ENCODE data around the gene TNFRSF19.
"Not testable (repeated sequence)": the region's sequence is repeated elsewhere in the genome, so short reads cannot be mapped to it uniquely, and the experiment has no call there.

Gene TNFRSF19

GRCh38 chr13:23570921-23571315 lies 706 bp downstream of the TNFRSF19 start:
- DNase-seq, result no peak

DNA sequence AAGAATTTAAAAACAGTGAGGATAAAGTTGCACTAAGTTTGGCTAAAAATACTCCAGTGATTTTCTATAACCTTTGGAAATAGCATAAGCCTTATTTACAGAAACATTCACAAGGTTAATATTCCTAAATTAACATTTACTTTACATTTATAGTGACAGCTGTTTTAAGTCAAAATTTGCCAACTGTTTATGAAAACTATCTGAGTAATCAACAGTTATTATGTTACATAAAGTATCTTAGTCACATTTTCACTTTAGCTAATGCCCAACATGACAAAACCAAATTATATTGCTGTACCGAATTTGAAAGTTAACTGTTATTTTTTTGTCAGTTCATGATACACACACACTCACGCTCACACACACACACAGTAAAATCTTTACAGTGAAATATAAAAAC lies 1.2 kb downstream of the TNFRSF19 start:
- DNase-seq, result no peak

- DNase-seq, result no peak
Observed at GRCh38 chr13:23572836-23573235, 2.6 kb downstream of the TNFRSF19 start.

DNA sequence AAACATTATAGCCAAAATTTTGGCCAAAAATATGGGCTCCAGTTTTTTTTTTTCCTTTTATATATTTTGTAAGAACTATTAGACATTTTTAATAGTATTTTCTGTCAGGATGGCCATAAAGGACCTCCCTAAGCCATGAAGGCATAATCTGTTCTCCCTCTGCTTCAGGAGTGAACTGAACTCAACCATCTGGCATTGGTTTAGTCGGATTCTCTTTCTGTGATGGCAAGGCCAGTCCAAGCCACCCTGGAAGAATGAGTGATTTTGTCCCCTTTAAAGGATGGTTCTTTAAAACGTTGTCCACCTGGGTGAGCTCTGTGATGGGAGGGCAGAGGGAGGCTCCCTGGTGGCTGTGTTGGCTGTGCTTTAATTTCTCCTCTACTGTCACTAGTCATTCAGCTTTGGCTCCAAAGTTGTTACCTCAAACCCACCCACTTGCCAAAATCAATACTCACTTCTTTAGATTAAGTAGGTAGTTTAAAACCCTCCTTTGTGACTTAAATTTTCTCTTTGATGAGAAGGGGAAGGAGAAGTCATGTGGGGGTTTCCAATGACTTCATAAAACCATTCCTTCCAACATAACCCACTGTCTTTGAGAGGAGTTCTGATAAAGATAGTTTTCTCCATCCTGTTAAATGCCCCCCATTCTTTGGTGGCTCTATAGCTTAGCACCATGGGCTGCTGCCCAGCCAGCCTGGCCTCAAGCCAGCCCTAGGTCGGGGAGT lies 4.4 kb downstream of the TNFRSF19 start:
- DNase-seq, result no peak

- DNase-seq, result no peak
Observed at GRCh38 chr13:23575632-23576031, 5.4 kb downstream of the TNFRSF19 start.

GRCh38 chr13:23578411-23579071 lies 8.3 kb downstream of the TNFRSF19 start:
- peak; percentile 73 to 78 for DNase-seq

GRCh38 chr13:23579072-23579895 lies 9.1 kb downstream of the TNFRSF19 start:
- DNase-seq, result peak; percentile 92

DNA sequence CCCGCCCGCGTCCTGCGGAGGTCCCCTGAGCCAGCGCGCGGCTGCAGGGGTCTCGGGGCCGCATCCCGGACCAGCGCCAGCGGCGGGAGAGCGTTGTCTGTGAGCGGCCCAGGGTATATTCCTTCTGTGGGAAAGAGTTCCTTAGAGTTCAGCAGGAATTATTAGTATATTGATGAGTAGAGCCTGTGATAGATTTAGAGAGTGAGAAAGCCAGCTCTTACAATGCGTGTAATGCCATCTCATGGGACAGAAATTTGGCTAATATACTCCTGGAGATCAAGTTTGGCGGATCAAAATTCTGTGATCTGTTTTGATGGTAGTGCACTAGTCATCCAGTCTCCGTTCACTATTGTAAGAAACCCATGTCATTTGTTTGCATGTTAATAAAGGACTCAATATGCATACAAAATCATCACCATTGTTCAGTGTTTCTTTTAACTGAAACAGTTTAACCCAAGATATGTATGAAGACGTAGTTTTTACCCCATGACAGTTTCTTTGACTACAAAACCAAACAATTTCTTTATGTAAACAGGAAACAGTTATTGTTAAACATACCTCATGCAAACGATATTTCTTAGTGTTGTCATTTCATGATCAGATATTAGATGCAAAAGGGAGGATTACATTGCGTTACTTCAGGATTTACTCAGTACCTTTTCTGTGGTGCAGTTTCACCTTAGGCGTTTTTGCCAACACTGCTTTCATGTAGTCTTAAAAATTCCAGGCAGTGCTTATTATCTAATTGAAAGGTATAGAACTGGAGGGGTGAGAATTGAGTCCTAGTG lies 9.9 kb downstream of the TNFRSF19 start:
- DNase-seq, result no peak

- no peak for DNase-seq
Observed at GRCh38 chr13:23580684-23581060, 10.5 kb downstream of the TNFRSF19 start.

DNA sequence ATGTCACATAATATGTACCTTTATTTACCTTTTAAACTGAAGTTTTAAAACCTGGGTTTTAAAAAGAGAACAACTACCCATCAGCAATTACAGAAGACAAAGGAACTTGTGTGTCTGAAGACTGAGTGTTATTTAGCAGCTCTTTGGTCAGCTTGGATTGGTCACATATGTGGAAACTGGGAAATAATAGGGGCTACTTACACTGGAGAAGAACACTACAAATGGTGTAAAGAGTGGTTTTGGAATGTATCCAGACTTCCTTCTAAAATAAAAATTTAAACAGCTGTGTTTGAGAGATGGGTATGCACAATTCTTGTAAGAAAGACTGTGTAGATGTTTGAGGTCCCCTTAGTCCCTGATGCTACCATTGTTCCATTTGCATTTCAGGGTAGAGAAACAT lies 13.3 kb downstream of the TNFRSF19 start:
- DNase-seq, result no peak

GRCh38 chr13:23584275-23584674 lies 14.1 kb downstream of the TNFRSF19 start:
- no peak for DNase-seq

- DNase-seq, result no peak
Observed at GRCh38 chr13:23586336-23586735, 16.1 kb downstream of the TNFRSF19 start.

- no peak for DNase-seq
Observed at GRCh38 chr13:23588666-23589065, 18.5 kb downstream of the TNFRSF19 start.

DNA sequence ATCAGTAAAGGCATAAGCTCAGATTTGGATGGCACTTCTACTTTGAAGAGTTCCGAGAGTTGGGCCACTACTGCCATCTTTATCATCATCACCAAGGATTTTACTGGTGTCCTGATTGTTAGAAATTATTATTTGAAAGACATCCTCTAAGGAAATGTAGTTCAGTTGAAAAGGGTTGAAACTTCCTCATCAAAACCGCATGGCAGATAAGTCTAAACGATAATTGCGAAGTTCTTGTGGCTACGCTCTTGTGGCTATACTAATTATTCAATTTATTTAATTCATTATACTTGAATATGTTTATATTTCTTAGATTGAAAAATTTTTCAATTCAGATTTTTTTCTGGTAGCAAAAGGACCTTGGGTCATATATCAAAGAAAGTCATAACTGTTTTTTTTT lies 22.4 kb downstream of the TNFRSF19 start:
- no peak for DNase-seq

GRCh38 chr13:23593148-23593547 lies 22.9 kb downstream of the TNFRSF19 start:
- DNase-seq, result no peak

DNA sequence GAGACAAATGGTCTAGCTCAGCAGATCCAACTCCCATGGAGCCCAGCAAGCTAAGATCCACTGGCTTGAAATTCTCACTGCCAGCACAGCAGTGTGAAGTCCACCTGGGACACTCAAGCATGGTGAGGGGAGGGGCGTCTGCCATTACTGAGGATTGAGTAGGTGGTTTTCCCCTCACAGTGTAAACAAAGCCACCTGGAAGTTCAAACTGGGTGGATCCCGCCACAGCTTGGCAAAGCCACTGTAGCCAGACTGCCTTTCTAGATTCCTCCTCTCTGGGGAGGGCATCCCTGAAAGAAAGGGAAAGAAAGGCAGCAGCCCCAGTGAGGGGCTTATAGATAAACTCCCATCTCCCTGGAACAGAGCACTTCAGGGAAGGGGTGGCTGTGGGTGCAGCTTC lies 24.1 kb downstream of the TNFRSF19 start:
- DNase-seq, result not testable (repeated sequence)

- no peak for DNase-seq
Observed at GRCh38 chr13:23598369-23598768, 28.2 kb downstream of the TNFRSF19 start.

- no peak for DNase-seq
Observed at GRCh38 chr13:23599083-23599925, 29.1 kb downstream of the TNFRSF19 start.

- no peak for DNase-seq
Observed at GRCh38 chr13:23600100-23600499, 29.9 kb downstream of the TNFRSF19 start.

- DNase-seq, result no peak
Observed at GRCh38 chr13:23600534-23600933, 30.3 kb downstream of the TNFRSF19 start.

GRCh38 chr13:23605831-23606230 lies 35.6 kb downstream of the TNFRSF19 start:
- no peak for DNase-seq

DNA sequence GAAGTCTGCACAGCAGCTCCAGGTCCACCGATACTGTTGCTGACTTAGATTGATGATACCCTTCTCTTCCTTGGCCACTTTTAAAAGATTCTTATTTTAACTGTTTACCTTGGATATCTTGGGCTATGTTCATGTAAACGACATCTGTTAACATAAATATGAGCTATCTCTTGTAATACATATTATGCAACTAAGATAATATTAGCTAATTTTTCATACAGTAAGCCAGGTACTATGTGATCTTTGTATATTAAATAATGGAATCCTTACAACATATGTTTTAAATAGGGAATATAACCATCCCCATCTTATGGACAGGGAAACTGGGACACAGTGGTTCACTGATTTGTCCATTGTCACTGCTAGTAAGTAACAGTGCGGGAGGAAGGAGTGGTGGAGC lies 37.9 kb downstream of the TNFRSF19 start:
- no peak for DNase-seq
